ENCODE data around the gene COX7C. TPM values are rescaled to one million over a fixed set of nuclear protein-coding genes. Genes with fewer than 3 reads are reported as not detected.
"Not testable (repeated sequence)": the region's sequence is repeated elsewhere in the genome, so short reads cannot be mapped to it uniquely, and the experiment has no call there.

The COX7C gene
- polyA plus RNA-seq, 3 donors: 342 to 575 (median 508) TPM

DNA sequence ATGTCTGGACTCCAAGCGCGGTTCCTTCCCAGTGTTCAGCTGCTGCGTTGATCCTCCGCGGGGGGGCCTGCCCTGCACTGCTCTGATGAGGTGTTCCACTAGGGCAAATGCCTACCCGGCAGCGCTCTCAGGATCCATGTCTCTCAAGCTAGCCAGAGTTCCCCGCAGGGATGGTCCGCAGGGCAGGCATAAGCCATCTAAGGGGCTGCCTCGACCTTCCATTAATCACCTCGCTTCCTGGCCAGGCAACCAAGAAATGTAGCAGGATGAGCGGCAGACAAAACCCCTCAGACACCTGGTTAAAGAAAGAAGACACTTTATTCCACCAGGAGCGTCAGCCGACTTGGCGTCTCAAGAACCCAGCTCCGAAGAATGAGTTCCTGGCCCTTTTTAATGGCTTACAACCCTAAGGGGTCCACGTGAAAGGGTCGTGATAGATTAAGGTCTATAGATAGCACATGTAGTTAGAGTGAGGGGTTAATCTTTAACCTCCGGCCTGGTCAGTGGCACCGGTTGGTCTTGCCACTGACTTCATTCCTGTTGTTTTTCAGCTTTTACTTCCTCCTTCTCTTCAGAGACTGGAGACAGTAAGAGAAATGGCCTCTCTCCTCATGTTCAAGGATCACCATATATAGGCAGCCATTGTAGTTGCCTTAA, 47.2 kb upstream of the COX7C start:
- H3K4me3 ChIP-seq (replicated peaks in 1 of 3; ENCODE audit: low read depth in 2 of 3, low read length in 3 of 3): no peak overlapping the region
- peaks cover 10 to 16% of the 10 kb centered on the region in 2 donors for H3K9me3 ChIP-seq (replicated peaks in 1 of 2; ENCODE audit: control insufficient read depth in 1 of 2, insufficient read depth in 1 of 2, low read length in 2 of 2)
- H2AFZ ChIP-seq (ENCODE audit: insufficient read depth, low read depth, low read length, poor library complexity, severe bottlenecking): no peak overlapping the region
- DNase-seq: no peak
- H3K4me3 Mint-ChIP-seq: no peak overlapping the region
- H3K4me2 ChIP-seq (replicated peaks; ENCODE audit: extremely low read depth, low read length, poor library complexity, severe bottlenecking): no peak overlapping the region
- H3K9me3 Mint-ChIP-seq: peaks cover 5 to 19% (median 14%) of the 10 kb centered on the region in 7 donors
- 96% methylated on average over 16 of the region's 20 CpGs for WGBS (ENCODE audit: insufficient coverage)
- no peaks in the 10 kb centered on the region for H4K20me1 ChIP-seq (ENCODE audit: insufficient read depth, low read length)
- no peak overlapping the region for H3K27ac Mint-ChIP-seq
- H3K27ac ChIP-seq (ENCODE audit: low read depth in 1 of 2, low read length in 2 of 2): no peak overlapping the region
- intact Hi-C loops (cut with micrococcal nuclease): no loop called here
- no peaks in the 10 kb centered on the region for H3K27me3 ChIP-seq (ENCODE audit: control insufficient read depth in 2 of 2, insufficient read depth in 2 of 2, low read length in 2 of 2)
- H3K9ac ChIP-seq (ENCODE audit: insufficient read depth, low read length, poor library complexity, severe bottlenecking): no peak overlapping the region
- H3K79me2 ChIP-seq (ENCODE audit: insufficient read depth, low read length): no peaks in the 10 kb centered on the region
- no peaks in the 10 kb centered on the region for H3K4me1 ChIP-seq (ENCODE audit: control insufficient read depth in 1 of 2, insufficient read depth in 2 of 2, low read length in 2 of 2)
- H3K4me1 Mint-ChIP-seq: no peaks in the 10 kb centered on the region
- no peaks in the 10 kb centered on the region for H3K36me3 ChIP-seq (replicated peaks in 1 of 2; ENCODE audit: control insufficient read depth in 1 of 2, insufficient read depth in 2 of 2, low read length in 2 of 2)
- peaks cover 0 to 2% (median 0%) of the 10 kb centered on the region in 3 donors for H3K27me3 Mint-ChIP-seq (ENCODE audit: low read depth in 3 of 3)
- no peaks in the 10 kb centered on the region for H3K36me3 Mint-ChIP-seq
- TF ChIP-seq, protein P1, sequence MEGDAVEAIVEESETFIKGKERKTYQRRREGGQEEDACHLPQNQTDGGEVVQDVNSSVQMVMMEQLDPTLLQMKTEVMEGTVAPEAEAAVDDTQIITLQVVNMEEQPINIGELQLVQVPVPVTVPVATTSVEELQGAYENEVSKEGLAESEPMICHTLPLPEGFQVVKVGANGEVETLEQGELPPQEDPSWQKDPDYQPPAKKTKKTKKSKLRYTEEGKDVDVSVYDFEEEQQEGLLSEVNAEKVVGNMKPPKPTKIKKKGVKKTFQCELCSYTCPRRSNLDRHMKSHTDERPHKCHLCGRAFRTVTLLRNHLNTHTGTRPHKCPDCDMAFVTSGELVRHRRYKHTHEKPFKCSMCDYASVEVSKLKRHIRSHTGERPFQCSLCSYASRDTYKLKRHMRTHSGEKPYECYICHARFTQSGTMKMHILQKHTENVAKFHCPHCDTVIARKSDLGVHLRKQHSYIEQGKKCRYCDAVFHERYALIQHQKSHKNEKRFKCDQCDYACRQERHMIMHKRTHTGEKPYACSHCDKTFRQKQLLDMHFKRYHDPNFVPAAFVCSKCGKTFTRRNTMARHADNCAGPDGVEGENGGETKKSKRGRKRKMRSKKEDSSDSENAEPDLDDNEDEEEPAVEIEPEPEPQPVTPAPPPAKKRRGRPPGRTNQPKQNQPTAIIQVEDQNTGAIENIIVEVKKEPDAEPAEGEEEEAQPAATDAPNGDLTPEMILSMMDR (IDR thresholded peaks at IDR 0.05): no peak

DNA sequence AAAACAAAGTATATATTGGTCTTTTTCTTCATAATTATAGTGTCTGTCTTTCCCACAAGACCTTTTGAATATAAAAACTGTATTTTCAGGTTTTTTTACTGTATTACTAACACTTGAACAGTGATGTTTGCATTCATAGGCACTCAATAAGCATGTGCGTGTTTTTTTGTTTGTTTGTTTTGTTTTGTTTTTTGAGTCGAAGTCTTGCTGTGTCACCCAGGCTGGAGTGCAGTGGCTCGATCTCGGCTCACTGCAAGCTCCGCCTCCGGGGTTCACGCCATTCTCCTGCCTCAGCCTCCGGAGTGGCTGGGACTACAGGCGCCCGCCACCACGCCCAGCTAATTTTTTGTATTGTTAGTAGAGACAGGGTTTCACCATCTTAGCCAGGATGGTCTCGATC, 46.6 kb upstream of the COX7C start:
- H3K9me3 ChIP-seq (replicated peaks in 1 of 2; ENCODE audit: control insufficient read depth in 1 of 2, insufficient read depth in 1 of 2, low read length in 2 of 2): peaks cover 10 to 16% of the 10 kb centered on the region in 2 donors
- H3K27me3 Mint-ChIP-seq (ENCODE audit: low read depth in 3 of 3); DNase-seq; H3K27ac Mint-ChIP-seq; H3K9ac ChIP-seq (ENCODE audit: insufficient read depth, low read length, poor library complexity, severe bottlenecking); H3K36me3 ChIP-seq (replicated peaks in 1 of 2; ENCODE audit: control insufficient read depth in 1 of 2, insufficient read depth in 2 of 2, low read length in 2 of 2); H3K4me3 ChIP-seq (replicated peaks in 1 of 3; ENCODE audit: low read depth in 2 of 3, low read length in 3 of 3); H3K27ac ChIP-seq (ENCODE audit: low read depth in 1 of 2, low read length in 2 of 2); H3K4me3 Mint-ChIP-seq; H2AFZ ChIP-seq (ENCODE audit: insufficient read depth, low read depth, low read length, poor library complexity, severe bottlenecking); H3K79me2 ChIP-seq (ENCODE audit: insufficient read depth, low read length); H3K36me3 Mint-ChIP-seq; H3K4me2 ChIP-seq (replicated peaks; ENCODE audit: extremely low read depth, low read length, poor library complexity, severe bottlenecking); H3K4me1 Mint-ChIP-seq; H4K20me1 ChIP-seq (ENCODE audit: insufficient read depth, low read length); H3K27me3 ChIP-seq (ENCODE audit: control insufficient read depth in 2 of 2, insufficient read depth in 2 of 2, low read length in 2 of 2); H3K4me1 ChIP-seq (ENCODE audit: control insufficient read depth in 1 of 2, insufficient read depth in 2 of 2, low read length in 2 of 2); intact Hi-C loops (cut with micrococcal nuclease): not testable (repeated sequence)
- H3K9me3 Mint-ChIP-seq: peaks cover 5 to 19% (median 14%) of the 10 kb centered on the region in 7 donors
- WGBS (ENCODE audit: insufficient coverage): 97% methylated on average over 9 of the region's 12 CpGs

All from CD14-positive monocyte (primary cell).